Kidney epithelial cell (primary cell): ENCODE measurements around the gene TBL1X. TPM values are rescaled to one million over a fixed set of nuclear protein-coding genes. Genes with fewer than 3 reads are reported as not detected.

Experiments
- DNase-seq: peaks from one replicate; pipeline ENCODE4 v3.0.0-alpha.2; 2010; ENCODE audit warnings: low read depth
- H3K27me3 ChIP-seq: 2 replicates; pipeline ENCODE4 v1.6.0; 2011; ENCODE audit warnings: low read length; ENCODE audit not compliant: control insufficient read depth, insufficient read depth
- H3K36me3 ChIP-seq: 2 replicates; pipeline ENCODE4 v1.5.1; 2011; ENCODE audit warnings: low read length; ENCODE audit not compliant: control insufficient read depth, insufficient read depth
- H3K4me3 ChIP-seq: 2 replicates; pipeline ENCODE4 v1.5.1; 2011; ENCODE audit warnings: low read depth, mild to moderate bottlenecking, control low read depth, low read length
- total RNA-seq: library from RNA; depleted of rRNA; stranded (reverse); fragments of >200 nt; gene quantifications from 2 replicates; pipeline ENCODE4 v1.2.3, GENCODE V29; 2015
- TF ChIP-seq, protein P1 (sequence below): IDR thresholded peaks from 2 replicates; pipeline ENCODE4 v1.5.1; 2011; ENCODE audit warnings: mild to moderate bottlenecking, moderate library complexity, low read length, control low read depth, inconsistent platforms; ENCODE audit not compliant: insufficient read depth, poor library complexity, severe bottlenecking

The TBL1X gene
- 22.9 and 25.9 TPM in 2 replicates for total RNA-seq

DNA sequence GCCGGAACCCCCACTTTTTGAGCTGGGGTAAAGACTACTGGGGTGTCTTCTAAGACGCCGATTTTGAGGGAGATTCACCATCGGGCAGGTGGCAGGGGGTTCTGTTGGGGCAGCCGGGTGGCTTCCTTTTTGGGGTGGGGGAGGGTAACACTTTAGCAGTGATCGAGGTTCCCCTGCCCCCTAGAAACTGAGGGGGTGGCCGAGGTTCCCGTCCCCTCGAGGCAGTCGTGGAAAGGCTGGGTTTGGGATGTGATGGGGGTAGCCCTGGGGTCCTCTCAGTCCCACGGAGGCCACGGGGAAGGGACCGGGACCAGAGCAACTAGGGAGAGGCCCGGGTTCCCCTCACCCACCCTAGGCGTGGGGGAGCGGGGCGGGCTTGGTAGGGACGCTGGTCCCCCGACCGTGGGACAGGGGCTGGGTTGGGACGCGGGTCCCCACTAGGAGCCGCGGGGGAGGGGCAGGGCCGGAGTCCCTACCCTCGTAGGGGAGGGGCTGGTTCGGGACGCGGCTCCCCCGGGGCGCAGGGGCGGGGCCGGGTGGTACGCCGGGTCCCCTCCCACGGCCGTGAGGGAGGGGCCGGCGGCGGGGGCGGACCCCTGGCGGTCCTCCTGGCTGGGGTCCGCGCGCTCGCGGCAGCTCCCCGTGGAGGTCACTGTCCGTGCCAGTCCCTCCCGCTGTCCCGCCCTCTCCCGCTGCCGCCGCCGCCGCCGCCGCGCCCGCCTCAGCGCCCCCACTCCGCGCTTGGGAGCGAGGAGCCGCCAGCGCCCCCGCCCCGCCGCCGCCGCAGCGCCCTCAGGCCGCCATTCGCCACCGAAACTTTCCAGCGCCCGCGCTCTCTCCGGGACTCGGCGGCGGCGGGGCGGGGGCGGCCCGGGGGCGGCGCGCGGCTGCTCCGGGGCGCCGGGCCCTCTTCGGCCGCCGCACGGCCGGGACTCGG lies at the start of gene TBL1X:
TSS of gene TBL1X (plus strand) at position 624 of the 937 bp plus-strand sequence. CDS start 188,529 bp downstream, outside the sequence.
- Histone ChIP-seq H3K27me3 (peaks cover 7% of the 10 kb centered on the region), H3K36me3 (no peaks in the 10 kb centered on the region), H3K4me3 (peak within 1 kb of the TSS; percentile 61)
- no peak for DNase-seq
- TF ChIP-seq, protein P1, sequence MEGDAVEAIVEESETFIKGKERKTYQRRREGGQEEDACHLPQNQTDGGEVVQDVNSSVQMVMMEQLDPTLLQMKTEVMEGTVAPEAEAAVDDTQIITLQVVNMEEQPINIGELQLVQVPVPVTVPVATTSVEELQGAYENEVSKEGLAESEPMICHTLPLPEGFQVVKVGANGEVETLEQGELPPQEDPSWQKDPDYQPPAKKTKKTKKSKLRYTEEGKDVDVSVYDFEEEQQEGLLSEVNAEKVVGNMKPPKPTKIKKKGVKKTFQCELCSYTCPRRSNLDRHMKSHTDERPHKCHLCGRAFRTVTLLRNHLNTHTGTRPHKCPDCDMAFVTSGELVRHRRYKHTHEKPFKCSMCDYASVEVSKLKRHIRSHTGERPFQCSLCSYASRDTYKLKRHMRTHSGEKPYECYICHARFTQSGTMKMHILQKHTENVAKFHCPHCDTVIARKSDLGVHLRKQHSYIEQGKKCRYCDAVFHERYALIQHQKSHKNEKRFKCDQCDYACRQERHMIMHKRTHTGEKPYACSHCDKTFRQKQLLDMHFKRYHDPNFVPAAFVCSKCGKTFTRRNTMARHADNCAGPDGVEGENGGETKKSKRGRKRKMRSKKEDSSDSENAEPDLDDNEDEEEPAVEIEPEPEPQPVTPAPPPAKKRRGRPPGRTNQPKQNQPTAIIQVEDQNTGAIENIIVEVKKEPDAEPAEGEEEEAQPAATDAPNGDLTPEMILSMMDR = no peak

DNA sequence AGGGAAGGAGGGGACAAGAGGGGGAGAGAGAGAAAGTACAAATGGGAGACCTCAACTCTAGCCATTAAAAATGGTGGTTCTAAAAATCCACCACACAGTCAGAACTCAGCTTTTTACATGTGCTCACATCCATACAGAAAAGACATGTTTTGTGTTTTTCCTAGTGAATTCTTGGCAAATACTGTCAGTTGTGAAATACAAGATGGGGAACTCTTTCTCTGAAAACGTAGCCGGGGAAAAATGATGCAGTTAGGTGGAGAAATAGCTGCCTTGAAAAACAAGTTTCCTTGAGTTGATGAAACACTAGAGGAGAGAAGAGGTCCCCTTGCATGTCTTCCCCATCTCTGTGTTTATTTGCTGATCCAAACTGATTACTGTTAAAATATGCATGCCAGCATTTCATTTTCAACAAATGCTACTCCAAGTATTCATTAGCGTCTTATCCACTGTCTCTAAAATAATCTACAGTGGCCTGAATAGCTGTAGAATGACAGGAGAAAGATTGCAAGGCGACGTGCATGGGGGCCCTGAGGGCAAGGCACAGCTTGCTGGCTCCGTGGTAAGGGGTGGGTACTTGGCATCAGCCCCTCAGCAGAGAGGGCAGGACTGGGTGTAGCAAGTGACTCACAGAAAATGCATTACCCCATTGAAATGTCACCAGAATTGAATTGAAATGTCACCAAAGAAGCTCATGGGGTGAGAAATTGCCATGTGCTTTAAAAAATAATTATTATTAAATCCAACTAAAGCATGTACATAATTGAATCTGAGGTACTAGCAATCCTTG lies 48.1 kb upstream of the TBL1X start:
- Histone ChIP-seq H3K4me3 (no peak overlapping the region), H3K27me3 (no peaks in the 10 kb centered on the region), H3K36me3 (no peaks in the 10 kb centered on the region)
- TF ChIP-seq, protein P1 = no peak
- DNase-seq = no peak

DNA sequence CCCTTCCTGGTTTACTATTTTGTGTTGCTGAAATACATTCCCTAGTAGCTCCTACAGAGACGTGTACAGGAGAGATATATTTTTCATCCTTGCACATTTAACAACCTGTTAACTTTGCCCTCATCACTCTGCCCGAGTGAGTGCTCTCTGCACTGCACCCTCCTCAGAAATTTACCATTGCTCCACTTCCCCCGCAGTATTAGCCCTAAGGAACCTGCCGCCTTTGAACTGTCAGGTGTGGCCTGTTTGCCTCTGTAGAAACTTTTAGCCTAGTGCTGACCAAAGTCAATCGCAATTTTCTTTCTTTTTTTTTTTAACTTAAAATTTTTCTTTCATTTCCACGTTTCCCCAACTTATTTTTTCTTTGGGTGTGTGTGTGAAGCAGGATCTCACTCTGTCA lies 46.6 kb upstream of the TBL1X start:
- no peak for DNase-seq
- TF ChIP-seq, protein P1 = no peak

DNA sequence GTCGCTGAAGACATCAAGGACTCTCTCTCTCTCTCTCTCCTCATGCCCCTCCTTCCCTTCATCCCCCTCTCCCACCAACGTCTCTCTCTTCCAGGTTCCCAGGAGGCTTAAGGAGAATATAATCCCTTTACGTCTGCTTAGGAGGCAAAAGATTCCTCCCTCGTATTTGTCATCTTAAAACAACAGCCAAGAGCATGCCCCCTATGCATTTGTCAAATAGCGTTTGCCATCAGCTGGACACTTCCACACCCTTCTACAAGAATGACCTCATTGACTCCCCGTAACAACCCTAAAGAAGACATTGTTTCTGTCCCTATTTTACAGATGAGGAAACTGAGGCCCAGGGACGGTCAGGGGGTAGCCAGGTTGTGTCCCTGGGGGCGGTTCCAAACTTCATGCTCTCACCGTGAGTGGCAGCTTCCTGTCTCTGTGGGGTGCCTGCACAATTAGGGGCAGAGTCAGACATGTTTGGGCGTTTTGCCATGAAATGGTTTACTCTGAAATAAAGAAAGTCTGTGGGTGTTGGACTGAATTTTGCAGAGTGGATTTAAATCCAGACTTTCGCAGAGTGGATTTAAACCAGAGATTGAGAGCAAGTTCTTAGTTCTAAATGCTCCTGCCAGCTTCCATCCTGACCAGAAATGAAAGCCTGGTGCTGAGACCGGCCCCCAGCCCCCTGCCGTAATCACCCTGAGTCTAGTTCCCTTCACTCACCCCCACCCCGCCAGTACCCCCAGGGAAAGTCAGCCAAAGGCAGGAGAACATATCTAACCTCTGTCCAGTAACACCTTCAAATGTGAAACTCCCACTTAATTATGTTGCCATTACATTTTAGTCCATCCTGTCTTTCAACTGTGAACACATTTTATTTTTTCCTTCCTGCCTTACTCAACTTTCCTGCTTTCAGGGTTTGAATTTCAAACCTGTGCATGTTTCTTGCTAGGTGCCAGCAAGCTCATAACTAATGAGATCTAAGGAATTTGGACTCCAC lies 44.3 kb upstream of the TBL1X start:
- no peaks in the 10 kb centered on the region for H3K36me3 ChIP-seq
- no peak overlapping the region for H3K4me3 ChIP-seq
- H3K27me3 ChIP-seq = no peaks in the 10 kb centered on the region
- TF ChIP-seq, protein P1 = no peak
- no peak for DNase-seq

More for the DNA sequence above, 46.6 kb upstream of the TBL1X start:
- Histone ChIP-seq H3K27me3 (no peaks in the 10 kb centered on the region), H3K36me3 (no peaks in the 10 kb centered on the region), H3K4me3 (no peak overlapping the region)

DNA sequence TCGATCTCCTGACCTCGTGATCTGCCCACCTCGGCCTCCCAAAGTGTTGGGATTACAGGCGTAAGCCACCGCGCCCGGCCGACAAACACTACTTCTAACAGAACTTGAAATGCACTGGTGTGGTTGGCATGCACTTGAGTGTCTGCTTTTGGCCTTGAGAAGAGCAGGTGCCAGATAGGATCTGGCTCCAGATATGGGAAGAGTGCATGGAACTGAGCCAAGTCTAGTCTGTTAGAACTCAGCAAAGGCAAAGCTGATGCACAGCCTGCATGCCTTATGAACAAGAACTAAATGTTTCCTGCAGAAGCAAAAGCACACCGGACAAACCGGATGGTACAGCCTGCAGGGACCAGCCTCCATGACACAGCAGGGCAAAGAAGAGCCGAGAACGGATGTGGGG lies 35.1 kb upstream of the TBL1X start:
- DNase-seq = no peak
- TF ChIP-seq, protein P1 = no peak
- H3K36me3 ChIP-seq = no peaks in the 10 kb centered on the region
- no peak overlapping the region for H3K4me3 ChIP-seq
- H3K27me3 ChIP-seq = no peaks in the 10 kb centered on the region
